ENCODE results near the gene BBIP1. TPM values are rescaled to one million over a fixed set of nuclear protein-coding genes. Genes with fewer than 3 reads are reported as not detected.

The BBIP1 gene
- total and polyA plus RNA-seq, 9 of the 15 experiments (the other 6 are each of a cell fraction or from before 2014, with no cell fraction given) = 5.2 to 31.0 (median 19.4) TPM

GRCh38 chr10:110967009-110967630 is 48.1 kb upstream of the BBIP1 start:
- in situ Hi-C loops (cut with MboI) = no loop called here
- DNase-seq (ENCODE audit: extremely low read depth in 1 of 4, low spot score in 3 of 4) (no peak), ATAC-seq (peak; percentile 45; the same call in 2 of the 3 replicates), FAIRE-seq (no peak)
- WGBS (ENCODE audit: insufficient coverage, low coverage, missing lambda C conversion rate) = 48% methylated on average over 3 of the region's 3 CpGs
- H3K27me3 ChIP-seq (ENCODE audit: control insufficient read depth in 2 of 2, insufficient read depth in 2 of 2, low read length in 2 of 2) = no peaks in the 10 kb centered on the region
- H3K36me3 ChIP-seq (ENCODE audit: control insufficient read depth, insufficient read depth, low read length) = peaks cover 8% of the 10 kb centered on the region; the same call in 1 of the 3 replicates
- TF ChIP-seq BRD9 (IDR thresholded peaks at IDR 0.05; ENCODE audit: low read depth, partially characterized antibody) = no peak
- peak; percentile 60 for TF ChIP-seq CEBPB (tag; IDR thresholded peaks at IDR 0.05)
- no peak for TF ChIP-seq E2F1 (CRISPR knock-in tag; IDR thresholded peaks at IDR 0.05)
- TF ChIP-seq HMG20A (CRISPR knock-in tag; conservative IDR thresholded peaks at IDR 0.05) = no peak
- no peak for TF ChIP-seq IRF2 (CRISPR knock-in tag; IDR thresholded peaks at IDR 0.05)
- TF ChIP-seq HDGF (IDR thresholded peaks at IDR 0.05) = no peak
- TF ChIP-seq POLR2B (IDR thresholded peaks at IDR 0.05; ENCODE audit: low read depth, partially characterized antibody) = no peak
- H3K4me1 ChIP-seq (replicated peaks in 1 of 2; ENCODE audit: control insufficient read depth in 2 of 2, insufficient read depth in 2 of 2, low read length in 2 of 2) = no peaks in the 10 kb centered on the region
- CTCF ChIA-PET (ENCODE audit: low intra/inter-chr PET ratio) = no interaction called here
- H3K9me3 ChIP-seq (replicated peaks; ENCODE audit: control insufficient read depth, insufficient read depth, low read depth, low read length) = no peaks in the 10 kb centered on the region
- no peak overlapping the region for H2AFZ ChIP-seq (ENCODE audit: low read depth, low read length)
- no TSS peak for BruUV-seq (replicated peaks)
- H3K4me2 ChIP-seq (ENCODE audit: insufficient read depth, low read length) = no peak overlapping the region
- peaks cover 67% of the 10 kb centered on the region for H3K79me2 ChIP-seq (ENCODE audit: control insufficient read depth, insufficient read depth, low read length)
- H3K27ac ChIP-seq (ENCODE audit: extremely low read depth, low read depth, low read length) = no peak overlapping the region
- POLR2A ChIA-PET = no interaction called here
- no peak overlapping the region for H3K9ac ChIP-seq (ENCODE audit: insufficient read depth in 1 of 2, low read depth in 2 of 2, low read length in 2 of 2)
- H4K20me1 ChIP-seq (replicated peaks; ENCODE audit: control insufficient read depth, insufficient read depth, low read length) = no peaks in the 10 kb centered on the region
- intact Hi-C loops (cut with micrococcal nuclease) = no loop called here
- H3K9me1 ChIP-seq (ENCODE audit: control insufficient read depth, insufficient read depth, low read length) = no peaks in the 10 kb centered on the region
- H3K4me3 ChIP-seq = no peak overlapping the region

Data from K562 (cell line).